GM20431 (cell line): Measurements from ENCODE around the gene TP53I11.

Source experiments
- in situ Hi-C: fragments of 300-500 bp; cut with MseI, MboI; formaldehyde crosslinking; loops from one replicate; pipeline ENCODE4 v1.15.0; 2020; ENCODE audit warnings: low sequenced_read_pairs; ENCODE audit not compliant: unreplicated experiment

The TP53I11 gene

GRCh38 chr11:44950625-44951476 lies at the start of gene TP53I11:
Gene TP53I11 (minus strand): TSS chr11:44950883. CDS start chr11:44938335, 12,548 bp downstream.
- in situ Hi-C loops: no loop called here

GRCh38 chr11:44999068-44999467 lies 48.4 kb upstream of the TP53I11 start:
- in situ Hi-C loops: no loop called here

GRCh38 chr11:44998051-44998450 lies 47.4 kb upstream of the TP53I11 start:
- in situ Hi-C loops: no loop called here

GRCh38 chr11:44997566-44997965 lies 46.9 kb upstream of the TP53I11 start:
- in situ Hi-C loops: no loop called here

- in situ Hi-C loops: no loop called here
Measured at GRCh38 chr11:44994753-44995152, 44.1 kb upstream of the TP53I11 start.

GRCh38 chr11:44993971-44994704 lies 43.5 kb upstream of the TP53I11 start:
- in situ Hi-C loops: no loop called here

GRCh38 chr11:44992774-44993173 lies 42.1 kb upstream of the TP53I11 start:
- in situ Hi-C loops: no loop called here

- in situ Hi-C loops: no loop called here
Measured at GRCh38 chr11:44992181-44992582, 41.5 kb upstream of the TP53I11 start.

GRCh38 chr11:44990665-44991064 lies 40.0 kb upstream of the TP53I11 start:
- in situ Hi-C loops: no loop called here

- in situ Hi-C loops: no loop called here
Measured at GRCh38 chr11:44989831-44990566, 39.3 kb upstream of the TP53I11 start.

- in situ Hi-C loops: no loop called here
Measured at GRCh38 chr11:44988981-44989635, 38.4 kb upstream of the TP53I11 start.

- in situ Hi-C loops: no loop called here
Measured at GRCh38 chr11:44988111-44988510, 37.4 kb upstream of the TP53I11 start.

GRCh38 chr11:44987506-44987905 lies 36.8 kb upstream of the TP53I11 start:
- in situ Hi-C loops: no loop called here

- in situ Hi-C loops: no loop called here
Measured at GRCh38 chr11:44986315-44986714, 35.6 kb upstream of the TP53I11 start.

GRCh38 chr11:44985721-44986120 lies 35.0 kb upstream of the TP53I11 start:
- in situ Hi-C loops: no loop called here

- in situ Hi-C loops: no loop called here
Measured at GRCh38 chr11:44983786-44984185, 33.1 kb upstream of the TP53I11 start.

GRCh38 chr11:44982496-44983062 lies 31.9 kb upstream of the TP53I11 start:
- in situ Hi-C loops: no loop called here

GRCh38 chr11:44980533-44981427 lies 30.1 kb upstream of the TP53I11 start:
- in situ Hi-C loops: no loop called here
